Hepatocyte (in vitro differentiated cells): ENCODE results near the gene DDIT3. TPM values are rescaled to one million over a fixed set of nuclear protein-coding genes. Genes with fewer than 3 reads are reported as not detected.

ENCODE experiments used
- DNase-seq: peaks from one replicate; pipeline ENCODE4 v3.0.0-alpha.2; 2016; ENCODE audit warnings: low spot score
- H2AFZ ChIP-seq: fragments of 200-600 bp; sonication (generic); 2 replicates; pipeline ENCODE4 v1.6.0; 2016; ENCODE audit warnings: antibody characterized with exemption, mild to moderate bottlenecking
- H3K27ac ChIP-seq: fragments of 200-600 bp; sonication (generic); 2 replicates; pipeline ENCODE4 v1.5.1; 2016; ENCODE audit warnings: mild to moderate bottlenecking
- H3K27me3 ChIP-seq: fragments of 200-600 bp; sonication (generic); 2 replicates; pipeline ENCODE4 v1.6.1; 2016
- H3K36me3 ChIP-seq: fragments of 200-600 bp; sonication (generic); replicated peaks from 2 replicates; pipeline ENCODE4 v1.5.1; 2016; ENCODE audit warnings: low read depth; ENCODE audit not compliant: insufficient read depth
- H3K4me1 ChIP-seq: fragments of 200-600 bp; sonication (generic); 2 replicates; pipeline ENCODE4 v1.5.1; 2016; ENCODE audit warnings: mild to moderate bottlenecking, moderate library complexity; ENCODE audit not compliant: insufficient read depth
- H3K4me2 ChIP-seq: fragments of 200-600 bp; sonication (generic); 2 replicates; pipeline ENCODE4 v1.6.0; 2016
- H3K4me3 ChIP-seq: fragments of 200-600 bp; sonication (generic); 2 replicates; pipeline ENCODE4 v1.5.1; 2016; ENCODE audit warnings: mild to moderate bottlenecking
- H3K79me2 ChIP-seq: fragments of 200-600 bp; sonication (generic); 2 replicates; pipeline ENCODE4 v1.6.0; 2017; ENCODE audit warnings: mild to moderate bottlenecking
- H3K9me2 ChIP-seq: fragments of 200-600 bp; sonication (generic); replicated peaks from 2 replicates; pipeline ENCODE4 v1.6.0; 2017; ENCODE audit warnings: mild to moderate bottlenecking; ENCODE audit not compliant: insufficient read depth
- H3K9me3 ChIP-seq: fragments of 200-600 bp; sonication (generic); 2 replicates; pipeline ENCODE4 v1.5.1; 2016; ENCODE audit warnings: low read depth, mild to moderate bottlenecking
- H4K20me1 ChIP-seq: fragments of 200-600 bp; sonication (generic); 2 replicates; pipeline ENCODE4 v1.6.0; 2016; ENCODE audit warnings: mild to moderate bottlenecking; ENCODE audit not compliant: insufficient read depth, poor library complexity, severe bottlenecking
- CTCF ChIP-seq: fragments of 200-600 bp; sonication (generic); IDR thresholded peaks from 2 replicates; pipeline ENCODE4 v1.5.1; 2016; ENCODE audit warnings: antibody characterized with exemption, mild to moderate bottlenecking; ENCODE audit not compliant: poor library complexity
- EZH2 ChIP-seq: fragments of 200-600 bp; sonication (generic); IDR thresholded peaks from 2 replicates; pipeline ENCODE4 v1.6.1; 2016; ENCODE audit warnings: antibody characterized with exemption, mild to moderate bottlenecking, borderline replicate concordance
- EZH2phosphoT487 ChIP-seq: fragments of 200-600 bp; sonication (generic); IDR thresholded peaks from one replicate; pipeline ENCODE4 v1.6.1; 2018; ENCODE audit warnings: antibody characterized with exemption, mild to moderate bottlenecking, low read depth, moderate library complexity; ENCODE audit not compliant: unreplicated experiment, severe bottlenecking
- WGBS: methylation state at CpG from one replicate; pipeline ENCODE4 v1.1.6; 2016; ENCODE audit warnings: low lambda C conversion rate; ENCODE audit errors: missing lambda C conversion rate; 5-methylcytosine and 5-hydroxymethylcytosine counted together
- polyA plus RNA-seq: library from polyadenylated mRNA; unstranded; fragments of >200 nt; fragmentation: Nextera tagmentation; extraction: Ambion mirVana; gene quantifications from 2 replicates; pipeline ENCODE4 v1.2.1, GENCODE V29; 2016
- total RNA-seq: library from RNA; depleted of rRNA; stranded (reverse); fragments of >200 nt; gene quantifications from 2 replicates; pipeline ENCODE4 v1.2.3, GENCODE V29; 2014

DDIT3 gene
- total and polyA plus RNA-seq, 2 experiments from 2014 or later, result 92.7 to 133 TPM

GRCh38 chr12:57528176-57528575, 7.9 kb upstream of the DDIT3 start:
- Histone ChIP-seq H3K9me2 (no peaks in the 10 kb centered on the region), H3K79me2 (peaks cover 44% of the 10 kb centered on the region), H3K4me1 (peaks cover 15% of the 10 kb centered on the region), H3K36me3 (no peaks in the 10 kb centered on the region), H3K27me3 (no peaks in the 10 kb centered on the region), H4K20me1 (peaks cover 33% of the 10 kb centered on the region), H3K27ac (no peak overlapping the region), H3K4me3 (no peak overlapping the region), H3K4me2 (no peak overlapping the region), H3K9me3 (no peaks in the 10 kb centered on the region), H2AFZ (no peak overlapping the region)
- 90% methylated on average over 3 of the region's 12 CpGs for WGBS
- TF ChIP-seq EZH2, result no peak
- TF ChIP-seq CTCF, result no peak
- no peak for TF ChIP-seq EZH2phosphoT487
- no peak for DNase-seq

GRCh38 chr12:57527184-57527583, 6.9 kb upstream of the DDIT3 start:
- no peak overlapping the region for H3K4me2 ChIP-seq
- no peak overlapping the region for H2AFZ ChIP-seq
- H3K36me3 ChIP-seq, result no peaks in the 10 kb centered on the region
- peaks cover 45% of the 10 kb centered on the region for H3K79me2 ChIP-seq
- TF ChIP-seq CTCF (no peak), EZH2phosphoT487 (no peak), EZH2 (no peak)
- DNase-seq, result no peak
- H3K9me2 ChIP-seq, result no peaks in the 10 kb centered on the region
- no peaks in the 10 kb centered on the region for H3K27me3 ChIP-seq
- H3K9me3 ChIP-seq, result no peaks in the 10 kb centered on the region
- peaks cover 33% of the 10 kb centered on the region for H4K20me1 ChIP-seq
- H3K4me3 ChIP-seq, result no peak overlapping the region
- 87% methylated on average over 4 of the region's 5 CpGs for WGBS
- H3K27ac ChIP-seq, result no peak overlapping the region
- H3K4me1 ChIP-seq, result peaks cover 16% of the 10 kb centered on the region

GRCh38 chr12:57526477-57527126, 6.3 kb upstream of the DDIT3 start:
- Histone ChIP-seq H3K4me1 (peaks cover 22% of the 10 kb centered on the region), H3K9me2 (no peaks in the 10 kb centered on the region), H3K4me2 (no peak overlapping the region), H4K20me1 (peaks cover 33% of the 10 kb centered on the region), H3K4me3 (no peak overlapping the region), H3K27me3 (no peaks in the 10 kb centered on the region), H3K27ac (no peak overlapping the region), H3K79me2 (peaks cover 45% of the 10 kb centered on the region), H3K36me3 (no peaks in the 10 kb centered on the region), H2AFZ (no peak overlapping the region), H3K9me3 (no peaks in the 10 kb centered on the region)
- no peak for DNase-seq
- no peak for TF ChIP-seq EZH2
- TF ChIP-seq CTCF, result no peak
- TF ChIP-seq EZH2phosphoT487, result no peak
- WGBS, result 94% methylated on average over 3 of the region's 4 CpGs
